ENCODE results near the gene PVALEF.

Gene PVALEF

GRCh38 chr17:81165246-81166032, at the start of gene PVALEF:
Gene PVALEF (plus strand): TSS chr17:81165507. CDS start chr17:81181227, 15,720 bp downstream.
- DNase-seq: peak; percentile 27

GRCh38 chr17:81115749-81116464, 49.4 kb upstream of the PVALEF start:
- no peak for DNase-seq

- no peak for DNase-seq
Measured at GRCh38 chr17:81116704-81117103, 48.6 kb upstream of the PVALEF start.

- DNase-seq: peak; percentile 45
Measured at GRCh38 chr17:81117672-81118198, 47.6 kb upstream of the PVALEF start.

GRCh38 chr17:81118308-81119221, 46.7 kb upstream of the PVALEF start:
- DNase-seq: peak; percentile 21

GRCh38 chr17:81119223-81120148, 45.8 kb upstream of the PVALEF start:
- peak; percentile 86 for DNase-seq

- DNase-seq: no peak
Measured at GRCh38 chr17:81120149-81120484, 45.2 kb upstream of the PVALEF start.

GRCh38 chr17:81120695-81121621, 44.3 kb upstream of the PVALEF start:
- DNase-seq: no peak

- DNase-seq: no peak
Measured at GRCh38 chr17:81121841-81122733, 43.2 kb upstream of the PVALEF start.

- DNase-seq: no peak
Measured at GRCh38 chr17:81123052-81124048, 42.0 kb upstream of the PVALEF start.

- DNase-seq: no peak
Measured at GRCh38 chr17:81124377-81124776, 40.9 kb upstream of the PVALEF start.

GRCh38 chr17:81125573-81126081, 39.7 kb upstream of the PVALEF start:
- DNase-seq: no peak

GRCh38 chr17:81126281-81127132, 38.8 kb upstream of the PVALEF start:
- DNase-seq: no peak

- no peak for DNase-seq
Measured at GRCh38 chr17:81127133-81127455, 38.2 kb upstream of the PVALEF start.

GRCh38 chr17:81127526-81128177, 37.7 kb upstream of the PVALEF start:
- DNase-seq: no peak

- no peak for DNase-seq
Measured at GRCh38 chr17:81128338-81128737, 37.0 kb upstream of the PVALEF start.

GRCh38 chr17:81128774-81129173, 36.5 kb upstream of the PVALEF start:
- no peak for DNase-seq
